ENCODE data around the gene CAMKMT.
A peak's percentile ranks its signal among the peaks of the same experiment; 100 is the strongest.

CAMKMT gene

DNA sequence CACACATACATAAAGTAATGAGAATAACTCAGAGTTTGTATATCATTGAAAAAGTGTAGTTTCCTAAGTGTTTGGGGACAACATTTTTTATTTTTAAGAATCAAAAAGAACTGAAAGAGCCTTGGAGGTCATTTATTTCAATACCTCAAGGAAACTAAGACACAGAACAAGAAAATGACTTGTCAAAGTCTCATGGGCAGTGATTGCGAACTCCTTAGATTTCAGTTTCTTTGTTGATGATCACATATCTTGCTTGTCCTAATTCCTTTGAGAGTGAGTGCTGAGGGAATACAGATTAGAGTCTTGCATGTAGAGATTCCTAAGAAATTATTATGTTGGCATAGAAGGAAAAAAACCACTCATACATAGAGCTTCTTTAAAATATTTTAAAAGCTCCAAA, 243.8 kb downstream of the CAMKMT start:
- DNase-seq: no peak

DNA sequence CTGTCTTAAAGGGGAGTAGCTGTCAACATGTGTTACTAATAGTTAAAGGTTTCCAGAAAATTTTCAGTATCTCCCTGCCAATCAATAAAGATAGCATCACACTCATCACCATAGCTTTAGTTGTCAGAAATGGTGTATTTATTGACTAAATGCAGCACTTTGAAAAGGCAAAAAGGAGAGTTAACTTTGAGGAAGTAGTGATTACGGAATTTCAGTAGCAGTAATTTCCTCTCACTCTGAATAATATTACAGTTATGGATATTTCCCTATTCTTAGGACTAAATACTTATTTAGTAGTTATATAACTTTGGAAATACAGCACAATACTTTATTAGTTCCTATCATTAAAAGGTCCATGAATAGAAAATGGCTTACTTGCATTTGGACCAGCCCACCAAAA, 250.5 kb downstream of the CAMKMT start:
- no peak for DNase-seq

DNA sequence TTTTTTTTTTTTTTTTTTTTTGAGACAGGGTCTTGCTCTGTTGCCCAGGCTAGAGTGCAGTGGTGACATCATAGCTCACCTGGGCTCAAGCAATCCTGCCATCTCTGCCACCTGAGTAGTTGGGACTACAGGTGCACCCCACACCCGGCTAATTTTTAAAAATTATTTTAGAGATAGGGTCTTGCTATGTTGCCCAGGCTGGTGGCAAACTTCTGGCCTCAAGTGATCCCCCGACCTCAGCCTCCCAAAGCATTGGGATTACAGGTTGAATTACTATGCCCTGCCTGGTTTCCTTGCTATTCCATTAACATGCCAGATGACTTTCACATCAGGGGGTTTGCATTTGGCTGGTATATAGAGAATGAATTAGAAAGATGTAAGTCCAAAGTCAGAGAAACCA, 253.2 kb downstream of the CAMKMT start:
- no peak for DNase-seq

DNA sequence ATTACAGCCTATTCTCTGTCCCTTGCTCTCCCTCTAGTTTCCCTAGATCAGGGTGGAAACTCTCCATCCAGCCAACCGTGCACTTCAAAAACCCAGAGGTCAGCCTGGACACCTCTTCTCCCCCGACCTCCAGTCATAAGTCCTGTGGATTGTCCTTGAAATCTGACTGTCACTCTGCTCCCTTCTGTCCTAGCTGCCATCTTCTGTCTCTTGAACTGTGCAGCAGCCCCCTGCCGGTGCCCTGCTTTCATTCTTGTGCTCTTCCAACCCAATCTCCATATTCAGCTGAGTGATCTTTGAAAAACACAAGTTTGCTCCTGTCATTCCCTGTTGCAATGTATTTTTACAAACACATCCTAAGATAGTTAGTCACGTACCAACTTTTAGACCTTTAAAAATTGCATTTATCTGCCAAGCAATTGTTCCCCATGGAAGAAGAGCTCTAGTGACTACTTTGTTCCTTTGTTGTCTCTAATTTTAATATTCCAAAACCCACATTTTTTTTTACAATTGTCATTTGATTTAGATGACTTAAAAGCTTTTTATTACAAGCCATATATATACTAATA, 254.3 kb downstream of the CAMKMT start:
- DNase-seq: peak; percentile 64

DNA sequence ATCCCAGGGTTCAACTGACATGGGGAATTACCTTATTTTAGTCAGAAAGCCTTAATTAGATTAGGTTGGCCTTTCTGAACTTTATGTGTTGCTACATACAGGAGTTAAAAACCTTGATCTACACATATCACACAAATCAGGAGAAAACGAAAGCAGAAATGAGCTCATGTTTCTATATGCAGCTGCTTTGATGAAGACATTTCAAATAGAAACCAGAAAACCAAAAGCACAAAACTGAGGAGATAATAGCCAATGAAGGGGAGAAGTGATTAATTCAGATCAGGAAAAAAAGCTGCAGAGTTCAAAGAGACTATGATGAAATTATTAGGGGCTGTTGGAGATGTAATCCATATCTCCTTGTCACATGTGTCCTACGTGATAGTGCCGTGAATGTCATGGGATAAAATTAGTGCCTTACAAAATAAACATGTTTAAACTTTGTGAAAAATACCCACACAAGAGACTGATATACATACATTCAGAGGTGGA, 255.0 kb downstream of the CAMKMT start:
- no peak for DNase-seq

DNA sequence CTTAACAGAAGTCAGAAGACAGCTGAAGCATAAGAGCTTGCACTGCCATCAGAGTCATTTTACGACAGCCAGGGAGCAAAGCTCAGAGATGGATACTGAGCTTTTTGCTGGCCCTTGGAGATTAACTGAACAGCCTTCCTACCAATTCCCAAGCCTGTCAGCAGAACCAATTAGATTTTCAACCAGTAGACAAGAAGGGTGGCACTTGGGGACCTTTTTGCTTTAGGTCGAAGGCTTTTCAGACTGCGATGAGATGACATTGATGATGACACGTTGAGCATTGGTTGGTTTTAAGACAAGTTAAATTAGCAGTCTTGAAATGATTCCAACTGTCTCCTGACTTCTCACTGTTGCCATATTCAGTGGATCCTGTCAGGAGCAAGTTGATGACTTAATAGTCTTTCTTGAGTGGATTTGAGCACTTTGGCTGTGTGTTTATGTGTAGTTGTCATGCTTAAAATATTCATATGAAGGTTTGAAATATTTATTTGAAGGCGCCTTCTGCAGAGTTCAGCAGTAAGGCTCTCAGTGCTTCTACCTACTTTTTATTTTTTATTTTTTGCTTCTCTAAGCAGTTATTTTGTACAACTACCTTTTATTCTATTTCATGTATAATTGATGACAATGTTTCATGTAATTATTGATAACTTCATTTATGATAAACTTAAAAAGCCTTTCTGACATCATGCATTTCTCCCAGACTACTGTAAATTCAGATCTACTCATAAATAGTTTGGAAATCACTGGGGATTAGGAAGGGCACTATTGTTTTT, 256.7 kb downstream of the CAMKMT start:
- DNase-seq: peak; percentile 71

DNA sequence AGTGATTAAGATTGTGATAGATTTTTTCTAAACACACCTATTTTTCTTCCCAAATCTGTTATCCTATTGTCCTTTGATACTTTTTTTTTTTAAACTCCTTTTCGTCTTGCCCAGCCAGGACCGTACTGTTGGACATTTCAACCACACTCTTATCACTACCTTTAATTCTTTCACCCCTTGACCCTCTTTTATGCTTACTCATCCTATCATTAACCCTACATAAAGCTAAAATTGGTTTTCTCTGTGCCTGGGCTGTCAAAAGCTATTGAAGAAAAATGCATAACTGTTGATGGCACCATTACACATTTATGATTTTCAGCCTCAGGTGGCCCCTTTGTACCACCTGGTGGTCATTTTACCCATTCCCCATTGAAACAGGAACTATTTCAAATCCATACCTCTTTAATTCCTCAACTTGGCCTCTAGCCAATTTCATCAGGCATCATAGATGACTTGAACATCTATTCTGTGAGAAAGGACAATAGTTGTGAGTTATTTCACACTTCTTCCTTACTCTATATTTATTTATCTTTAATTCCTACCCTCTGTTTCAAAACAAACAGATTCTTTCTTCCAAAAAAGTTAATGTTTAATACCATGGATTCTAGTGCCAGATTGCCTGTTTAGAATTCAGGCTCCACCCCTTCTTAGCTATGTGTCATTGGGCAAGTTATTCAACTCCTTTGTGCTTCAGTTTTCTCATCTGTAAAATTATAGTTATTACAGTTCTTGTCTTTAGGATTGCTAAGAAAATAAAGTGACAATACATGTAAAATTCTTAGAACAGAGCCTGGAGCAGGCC, 258.6 kb downstream of the CAMKMT start:
- DNase-seq: no peak

DNA sequence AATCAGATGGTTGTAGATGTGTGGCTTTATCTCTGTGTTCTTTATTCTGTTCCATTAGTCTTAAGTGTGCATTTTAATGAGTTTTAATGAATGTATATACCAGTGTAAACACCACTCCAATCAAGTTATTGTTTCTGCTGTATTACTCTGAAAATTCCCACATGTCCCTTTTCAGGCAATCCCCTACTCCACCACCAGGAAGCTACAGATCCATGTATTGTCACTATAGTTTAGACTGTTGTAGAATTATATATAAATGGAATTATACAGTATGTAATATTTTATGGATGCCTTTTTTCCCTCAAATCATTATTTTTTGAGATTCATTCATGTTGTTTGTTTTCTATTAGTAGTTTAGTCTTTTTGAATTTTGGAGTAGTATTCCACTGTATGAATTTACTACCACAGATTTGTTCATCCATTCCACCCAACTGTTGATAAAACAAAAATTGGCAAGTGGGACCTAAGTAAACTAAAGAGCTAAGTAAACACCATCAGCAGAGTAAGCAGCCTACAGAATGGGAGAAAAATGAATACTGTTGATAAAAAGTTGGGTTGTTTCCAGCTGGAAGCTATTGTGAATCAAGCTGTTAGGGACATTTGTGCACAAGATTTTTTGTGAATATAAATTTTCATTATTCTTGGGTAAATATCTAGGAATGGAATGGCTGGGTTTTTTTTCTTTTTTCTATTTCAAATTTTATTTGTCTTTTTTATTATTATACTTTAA, 262.0 kb downstream of the CAMKMT start:
- DNase-seq: no peak

DNA sequence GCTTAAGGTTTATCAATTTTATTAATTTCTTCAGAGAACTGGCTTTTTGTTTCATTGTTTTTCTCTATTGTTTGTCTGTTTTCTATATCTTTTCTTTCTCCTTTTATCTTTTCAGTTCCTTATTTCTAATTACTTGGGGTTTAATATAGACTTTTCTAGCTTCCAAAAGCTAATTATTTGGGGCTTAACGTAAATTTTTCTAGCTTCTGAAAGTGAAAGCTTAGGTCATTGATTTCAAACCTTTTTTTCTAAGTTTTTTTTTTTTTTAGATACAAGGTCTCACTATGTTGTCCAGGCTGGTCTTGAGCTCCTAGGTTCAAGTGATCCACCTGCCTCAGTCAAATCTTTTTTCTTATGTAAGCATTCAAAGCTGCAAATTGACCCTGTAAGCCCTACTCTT, 266.6 kb downstream of the CAMKMT start:
- no peak for DNase-seq

DNA sequence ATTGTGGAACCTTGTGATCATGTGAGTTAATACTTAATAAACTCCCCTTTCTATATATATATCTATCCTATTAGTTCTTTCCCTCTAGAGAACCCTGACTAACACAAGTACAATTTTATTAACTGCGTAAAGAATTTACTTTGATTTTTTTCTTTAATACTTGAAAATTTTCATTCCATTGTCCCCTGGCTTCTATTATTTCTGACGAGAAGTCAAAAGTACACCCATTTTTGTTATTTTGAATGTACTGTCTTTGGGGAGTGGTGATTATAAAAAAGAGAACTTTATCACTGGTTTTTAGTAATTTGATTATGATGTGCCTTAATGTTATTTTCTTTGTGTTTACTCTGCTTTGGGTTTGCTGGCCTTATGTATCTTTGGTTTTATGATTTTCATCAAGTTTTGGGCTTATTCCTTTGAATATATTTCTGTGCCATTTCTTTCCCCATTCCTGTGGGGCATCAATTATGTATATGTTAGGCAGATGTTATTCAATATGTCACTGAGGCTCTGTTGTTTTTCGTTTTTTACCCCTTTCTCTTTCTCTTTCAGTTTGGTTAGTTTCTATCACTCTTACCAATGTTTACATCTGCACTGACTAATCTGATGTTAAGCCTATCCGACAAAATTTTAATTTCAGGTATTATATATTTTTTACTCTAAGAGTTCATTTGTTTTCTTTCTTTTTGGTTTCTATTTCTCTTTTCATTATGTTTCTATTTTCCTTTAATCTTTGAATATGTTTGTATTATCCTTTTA, 271.4 kb downstream of the CAMKMT start:
- DNase-seq: no peak

DNA sequence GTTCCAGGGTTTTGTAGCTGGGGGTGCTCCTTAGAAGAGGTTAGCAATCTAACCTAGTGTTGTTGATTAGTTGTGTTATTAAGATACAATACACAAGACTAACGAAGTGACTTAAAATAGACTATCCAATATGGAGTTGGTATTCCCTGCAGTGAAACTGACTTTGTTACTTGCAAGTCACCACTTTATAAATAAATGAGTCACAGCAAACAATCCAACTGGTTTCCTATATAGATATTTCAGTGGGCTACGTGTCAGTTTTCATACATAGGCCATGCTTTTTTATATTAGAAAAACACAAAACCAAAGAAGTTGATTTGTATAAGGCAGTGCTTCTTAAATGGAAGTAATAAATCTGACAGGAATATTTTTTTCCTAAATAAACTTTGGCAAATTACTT, 274.0 kb downstream of the CAMKMT start:
- no peak for DNase-seq

DNA sequence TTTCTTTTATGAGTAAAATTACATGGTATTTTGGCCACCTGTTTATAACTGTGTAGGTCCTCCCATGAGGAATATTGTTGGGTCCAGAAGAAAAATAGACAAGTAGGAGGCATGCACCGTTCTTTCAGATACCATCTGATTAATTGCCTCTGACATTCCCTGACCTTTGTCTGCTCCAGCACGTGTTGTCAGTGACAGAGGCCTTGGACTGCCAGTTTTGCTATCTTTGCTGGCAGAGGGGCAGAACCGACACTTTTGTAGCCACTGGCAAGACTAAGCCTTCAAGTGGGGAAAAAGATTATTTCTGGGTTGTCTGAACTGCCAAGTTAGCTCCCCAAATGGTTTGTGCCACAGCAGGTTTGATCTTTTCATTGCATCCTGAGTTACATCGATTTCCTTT, 276.9 kb downstream of the CAMKMT start:
- peak; percentile 76 for DNase-seq

DNA sequence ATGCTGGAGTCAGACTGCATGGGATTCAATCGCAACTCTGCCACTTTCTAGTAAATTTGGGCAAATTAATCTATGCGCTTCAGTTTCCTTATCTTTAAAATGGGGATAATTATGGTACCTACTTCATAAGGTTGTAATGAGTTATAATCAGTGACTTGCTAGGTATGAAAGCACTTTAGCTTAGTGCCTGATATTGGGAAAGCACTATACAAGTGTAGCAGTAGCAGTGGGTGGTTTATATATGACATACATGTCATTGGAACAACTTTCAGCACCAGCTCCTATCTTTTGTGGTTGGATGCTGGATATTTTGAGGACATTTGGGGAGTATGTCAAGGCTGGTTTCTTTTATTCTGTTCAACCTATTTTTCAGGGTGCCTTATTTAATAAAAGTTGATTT, 277.7 kb downstream of the CAMKMT start:
- DNase-seq: no peak

DNA sequence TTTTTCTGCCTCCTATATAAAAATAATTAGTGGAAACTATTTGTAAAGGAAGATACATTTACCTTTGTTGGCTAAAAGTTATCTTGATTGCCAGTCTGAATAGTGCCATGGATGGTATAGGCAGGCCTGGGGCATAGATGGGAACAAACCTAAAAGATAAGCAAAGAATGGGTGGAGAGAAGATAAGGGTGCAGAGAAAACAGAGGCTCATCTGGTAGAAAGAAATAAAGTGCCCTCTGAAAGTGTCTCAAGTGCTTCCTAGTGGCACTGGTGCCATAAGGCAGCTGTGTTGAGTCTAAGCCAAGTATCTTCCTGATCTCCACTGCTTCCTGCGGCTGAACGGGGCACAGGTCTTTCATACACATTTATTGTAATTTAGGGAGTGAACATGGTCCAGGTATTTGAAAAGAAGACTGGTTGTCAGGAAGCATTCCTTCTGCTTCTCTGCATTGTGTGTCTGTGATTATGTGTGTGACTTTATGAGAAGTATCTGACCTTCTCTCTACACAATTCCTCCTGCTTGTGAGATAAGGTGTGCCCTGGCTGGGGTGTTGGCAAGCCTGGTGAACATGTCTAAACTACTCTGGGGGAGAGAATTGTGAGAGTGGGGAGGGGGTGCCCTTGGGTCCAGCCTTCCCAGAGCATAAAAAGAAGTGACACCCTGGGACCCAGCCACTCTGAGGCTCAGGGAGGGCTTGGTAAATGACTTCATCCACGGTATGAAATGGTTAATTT, 280.5 kb downstream of the CAMKMT start:
- no peak for DNase-seq

DNA sequence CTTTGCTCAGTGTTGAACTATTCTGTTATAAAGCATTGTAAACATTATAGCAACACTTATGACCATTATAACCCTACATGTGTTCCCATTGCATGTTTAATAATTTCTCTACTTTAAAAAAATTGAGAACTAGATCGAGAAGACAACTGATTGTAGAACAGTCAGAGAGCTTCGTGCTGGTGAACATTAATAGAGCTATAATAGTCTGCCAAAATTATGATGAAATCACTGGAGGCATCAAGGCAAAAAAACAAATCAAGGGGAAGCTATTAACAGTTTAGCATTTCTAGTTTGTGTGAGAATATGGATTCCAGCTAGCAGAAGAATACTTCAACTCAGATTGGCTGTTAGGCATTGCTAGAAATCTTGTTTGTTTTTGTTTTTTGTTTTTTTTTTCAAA, 284.2 kb downstream of the CAMKMT start:
- no peak for DNase-seq

DNA sequence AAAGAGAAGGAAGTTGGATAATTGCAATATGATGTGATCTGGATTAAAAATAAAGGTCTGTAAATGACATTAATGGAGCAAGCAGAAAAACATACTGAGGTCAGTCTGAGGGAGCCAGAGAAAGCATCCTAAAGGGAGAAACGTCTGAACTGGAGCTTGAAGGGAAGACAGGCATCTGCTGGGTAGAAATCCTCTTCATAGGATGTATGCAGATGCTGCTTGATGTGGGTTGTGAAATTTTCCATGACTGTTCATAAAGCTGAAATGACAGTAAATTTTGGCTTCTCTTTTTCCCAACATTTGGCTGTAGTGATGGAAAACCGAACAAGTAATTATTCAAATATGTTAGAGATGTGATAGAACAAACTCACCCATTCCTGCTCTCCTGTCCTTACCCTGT, 287.6 kb downstream of the CAMKMT start:
- DNase-seq: no peak

DNA sequence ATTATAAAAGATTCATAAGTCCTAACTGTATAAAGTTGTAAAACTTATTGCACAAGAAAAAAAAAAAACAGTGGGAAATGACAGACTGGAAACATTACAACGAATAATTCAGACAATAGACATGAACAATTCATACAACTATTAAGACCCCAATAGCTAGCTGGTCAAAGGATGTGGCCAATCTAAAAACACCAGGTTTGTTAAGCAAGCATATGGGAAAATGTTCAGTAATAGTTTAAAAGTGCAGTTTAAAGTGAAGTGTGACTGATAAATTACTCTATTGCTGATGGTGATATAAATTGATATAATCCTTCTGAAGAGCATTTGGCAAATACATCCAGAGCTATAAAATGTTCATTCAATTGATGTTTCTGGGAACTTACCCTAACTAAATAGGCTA, 289.0 kb downstream of the CAMKMT start:
- DNase-seq: no peak

DNA sequence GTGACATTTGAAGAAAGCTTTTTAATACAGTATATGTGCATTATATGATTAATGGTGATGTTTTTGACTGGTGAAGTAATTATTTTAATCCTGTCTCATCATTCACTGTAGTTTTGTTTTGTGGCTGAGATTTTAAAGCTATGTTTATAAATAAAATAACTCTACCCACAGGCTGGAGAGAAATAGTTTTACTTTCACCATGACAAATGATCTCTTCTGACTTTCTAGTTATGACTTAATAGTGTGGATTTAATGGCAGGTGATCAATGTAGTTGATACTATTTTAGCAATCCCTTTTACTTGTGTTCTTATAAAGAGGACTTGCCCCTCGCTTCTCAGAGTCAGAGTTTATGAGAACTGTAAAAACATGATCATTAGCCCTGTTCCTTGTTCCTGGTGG, 290.2 kb downstream of the CAMKMT start:
- no peak for DNase-seq

DNA sequence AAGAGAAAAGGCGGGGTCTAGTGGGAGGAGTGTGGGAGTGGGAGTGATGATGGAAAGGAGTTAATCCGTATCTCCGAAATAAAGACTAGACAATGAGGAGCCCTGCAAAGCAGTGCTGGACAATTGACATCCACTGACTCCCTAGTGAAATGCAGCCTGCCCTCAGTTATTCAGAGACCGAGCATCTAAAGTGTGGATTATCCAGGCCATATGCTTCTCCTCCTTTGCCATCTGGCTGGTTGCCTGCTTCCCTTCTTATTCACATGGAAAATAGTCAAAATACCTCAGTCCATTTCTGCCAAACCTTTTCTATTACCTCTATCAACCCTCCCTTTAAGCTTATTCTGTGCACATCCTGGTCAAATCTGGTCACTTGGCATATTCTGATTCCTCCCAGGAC, 291.0 kb downstream of the CAMKMT start:
- no peak for DNase-seq

DNA sequence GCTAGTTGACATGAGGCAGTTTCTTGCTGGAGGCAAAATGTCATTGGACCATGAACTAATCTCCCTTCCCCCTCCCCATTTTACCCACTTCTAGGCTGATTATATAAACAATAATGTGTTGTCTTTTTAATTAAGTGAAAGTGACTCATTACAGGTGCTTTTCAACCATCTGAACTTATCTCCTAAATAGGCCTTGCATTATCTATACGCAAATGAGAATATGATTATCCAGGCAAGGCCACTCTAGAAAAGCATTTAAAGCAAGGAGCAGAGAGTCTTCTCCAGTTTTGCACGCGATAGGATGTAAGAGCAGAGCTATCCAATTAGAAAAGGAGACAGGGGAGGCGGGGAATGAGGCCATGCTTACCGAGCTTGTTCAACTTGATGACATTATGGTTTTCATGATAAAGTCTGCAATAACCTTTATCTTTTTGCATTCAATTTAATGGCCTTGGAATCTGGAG, 293.7 kb downstream of the CAMKMT start:
- peak; percentile 70 for DNase-seq

DNA sequence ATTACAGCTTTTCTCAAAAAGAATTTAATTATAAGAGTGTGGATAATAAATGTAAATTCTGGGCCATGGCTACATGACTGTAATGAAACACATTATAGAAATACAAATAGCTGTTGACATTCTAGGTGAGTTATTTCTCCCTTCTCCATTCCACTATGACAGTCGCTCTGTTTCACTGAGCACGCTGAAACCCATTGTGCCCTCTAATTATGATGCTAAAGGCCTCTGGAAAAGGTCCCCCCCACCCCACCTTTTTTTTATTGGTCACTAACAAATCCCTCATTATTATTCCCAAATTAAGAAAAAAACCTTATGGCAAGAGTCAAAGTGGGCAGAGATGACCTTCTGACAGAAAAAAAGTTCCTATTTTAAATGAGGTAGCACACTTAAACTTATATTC, 294.7 kb downstream of the CAMKMT start:
- no peak for DNase-seq
